Measurements from ENCODE around the gene ALDOB.

The ALDOB gene

DNA sequence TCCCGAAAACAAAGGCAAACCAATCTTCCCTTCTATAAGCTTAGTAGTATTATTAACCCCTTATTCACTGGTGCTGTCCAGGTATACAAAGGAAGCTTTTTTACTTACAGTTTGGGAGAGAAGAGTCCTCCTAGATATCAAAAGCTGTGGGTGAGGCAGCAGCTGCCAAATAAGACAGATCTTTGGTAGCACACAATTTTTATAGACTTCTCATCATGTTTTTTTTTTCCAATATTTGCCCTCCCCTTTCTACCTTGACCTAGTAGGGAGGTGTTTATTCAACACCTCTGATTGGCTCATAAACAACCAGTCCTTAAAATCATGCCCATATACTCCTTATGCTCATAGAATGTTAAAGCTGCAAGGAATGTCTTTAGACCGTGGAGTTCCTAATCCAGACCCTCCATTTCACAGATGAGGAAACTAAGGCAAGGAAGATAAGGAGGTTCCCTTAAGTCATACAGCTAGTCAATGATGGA is at the start of gene ALDOB:
Gene ALDOB, minus strand, starts transcription at position 174 of the 479 bp plus-strand sequence. CDS start 4,887 bp downstream, outside the sequence.
- DNase-seq (ENCODE audit: low read depth in 2 of 2) = no peak

DNA sequence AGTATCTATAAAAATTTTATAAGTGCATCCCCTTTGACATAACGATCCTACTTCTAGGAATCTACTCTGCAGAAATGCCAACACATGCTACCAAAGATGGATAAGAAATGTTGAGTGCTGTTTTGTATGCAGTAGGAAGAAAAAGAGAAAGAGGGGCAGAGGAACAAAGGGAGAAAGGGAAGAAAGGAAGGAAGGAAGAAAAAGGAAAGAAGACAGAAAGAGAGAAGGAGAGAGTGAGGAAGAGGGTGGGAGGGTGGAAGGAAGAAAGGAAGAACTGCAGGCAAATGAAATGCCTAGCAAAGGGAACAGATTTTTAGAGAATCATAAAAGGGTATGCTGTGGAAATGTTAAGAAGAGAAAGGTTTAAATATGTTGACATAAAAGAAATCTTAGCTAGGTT is 48.5 kb upstream of the ALDOB start:
- DNase-seq (ENCODE audit: low read depth in 2 of 2) = no peak

DNA sequence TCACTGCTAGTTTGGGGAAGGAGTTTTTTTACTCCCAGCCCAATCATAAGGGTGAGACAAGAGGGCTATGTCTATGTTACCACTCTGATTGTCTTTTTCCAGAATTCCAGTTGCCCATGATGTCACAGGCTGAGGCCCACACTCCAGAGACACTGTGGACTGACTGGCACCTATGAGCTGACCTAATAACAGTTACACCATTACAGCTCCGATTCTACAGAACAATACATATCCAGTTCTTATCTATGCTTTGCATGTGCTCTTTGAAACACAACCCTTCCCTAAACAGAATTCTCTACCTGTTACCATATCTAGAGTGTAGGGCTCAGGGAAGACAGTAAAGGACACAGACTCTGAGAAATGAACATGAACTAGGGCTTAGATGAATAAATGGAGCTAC is 45.7 kb upstream of the ALDOB start:
- DNase-seq (ENCODE audit: low read depth in 2 of 2) = no peak

DNA sequence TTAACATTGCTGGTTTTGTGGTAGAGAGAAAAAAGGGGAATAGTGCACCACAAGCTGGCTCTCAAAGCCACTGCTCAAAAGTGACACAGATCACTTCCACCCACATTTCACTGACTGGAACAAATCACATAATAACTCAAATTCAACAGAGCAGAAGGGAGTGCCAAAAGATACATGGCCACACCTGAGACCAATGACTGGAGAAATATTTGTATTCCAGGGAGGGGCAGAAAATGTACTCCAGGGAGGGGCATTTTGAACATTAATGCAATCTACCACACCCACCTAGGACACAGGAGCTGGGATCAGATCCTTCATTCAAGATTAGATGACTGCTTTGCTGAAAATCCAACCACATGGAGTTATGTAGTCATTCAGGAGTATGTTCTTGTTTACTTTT is 44.8 kb upstream of the ALDOB start:
- DNase-seq (ENCODE audit: low read depth in 2 of 2) = no peak

DNA sequence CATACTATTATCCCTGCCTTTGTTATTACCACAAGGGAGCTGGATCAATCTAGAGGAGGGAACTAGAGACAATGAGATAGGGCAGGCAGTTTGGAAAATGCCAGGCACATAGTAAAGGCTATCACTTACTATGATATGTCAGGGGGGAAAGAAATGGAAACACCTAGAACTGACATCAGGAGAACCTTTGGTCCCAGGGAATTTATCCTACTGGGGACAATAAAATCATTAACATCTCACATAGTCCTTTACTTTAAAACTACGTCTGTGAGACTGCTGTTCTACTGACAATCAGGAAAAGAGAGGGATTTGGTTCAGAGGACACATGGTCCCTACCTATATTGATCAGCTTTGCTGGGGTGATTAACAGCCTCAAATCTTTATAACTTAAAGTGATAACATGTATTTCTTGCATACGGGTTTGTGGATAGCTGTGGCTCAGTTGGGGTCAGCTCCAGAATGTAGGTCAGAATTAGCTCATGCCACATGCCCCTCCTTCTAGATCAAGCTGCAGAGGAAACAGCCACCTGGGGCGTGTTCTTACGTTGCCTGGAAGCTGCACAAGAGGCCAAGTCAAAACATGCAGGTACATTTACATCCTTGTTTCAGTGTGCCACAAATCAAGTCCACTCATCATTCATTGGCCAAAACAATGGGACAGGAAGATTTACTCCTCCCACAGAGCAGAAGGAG is 43.9 kb upstream of the ALDOB start:
- DNase-seq (ENCODE audit: low read depth in 2 of 2) = no peak

DNA sequence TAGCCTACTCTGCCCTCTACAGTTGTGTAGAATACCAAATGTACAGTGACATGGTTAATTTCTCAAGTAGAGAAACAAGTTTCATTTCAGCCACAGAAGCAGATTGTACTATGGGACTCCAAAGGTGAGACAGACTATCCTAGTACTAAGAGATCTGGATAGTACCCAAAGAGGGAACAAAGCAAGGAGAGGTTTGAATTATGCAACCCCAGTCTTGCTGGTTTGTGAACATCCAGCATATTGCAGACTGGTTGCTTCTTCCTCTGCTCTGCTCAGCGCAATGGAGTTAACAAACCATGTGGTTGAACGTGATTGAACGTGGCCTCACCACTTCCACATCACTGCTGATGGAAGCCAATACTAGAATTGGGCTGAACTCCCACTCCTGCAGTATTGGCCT is 43.3 kb upstream of the ALDOB start:
- DNase-seq (ENCODE audit: low read depth in 2 of 2) = no peak

DNA sequence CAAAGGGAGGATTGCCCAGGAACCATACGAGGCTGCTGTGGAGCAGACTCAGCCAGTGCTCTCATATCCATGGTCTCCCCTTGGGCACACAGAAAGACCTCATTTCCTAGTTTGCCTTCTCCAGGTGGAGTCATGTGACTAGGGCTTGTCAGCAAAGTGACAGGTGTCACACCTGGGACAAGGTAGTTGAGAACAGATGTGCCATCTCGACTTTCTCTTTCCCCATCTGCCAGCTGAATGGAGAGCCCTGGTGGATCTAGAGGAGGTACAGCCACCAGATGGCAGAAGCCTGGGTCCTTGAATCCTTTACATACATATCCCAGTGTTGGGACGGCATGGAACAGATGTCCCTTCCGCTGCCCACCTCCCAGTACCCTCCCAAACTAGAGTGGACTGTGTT is 42.9 kb upstream of the ALDOB start:
- DNase-seq (ENCODE audit: low read depth in 2 of 2) = no peak

DNA sequence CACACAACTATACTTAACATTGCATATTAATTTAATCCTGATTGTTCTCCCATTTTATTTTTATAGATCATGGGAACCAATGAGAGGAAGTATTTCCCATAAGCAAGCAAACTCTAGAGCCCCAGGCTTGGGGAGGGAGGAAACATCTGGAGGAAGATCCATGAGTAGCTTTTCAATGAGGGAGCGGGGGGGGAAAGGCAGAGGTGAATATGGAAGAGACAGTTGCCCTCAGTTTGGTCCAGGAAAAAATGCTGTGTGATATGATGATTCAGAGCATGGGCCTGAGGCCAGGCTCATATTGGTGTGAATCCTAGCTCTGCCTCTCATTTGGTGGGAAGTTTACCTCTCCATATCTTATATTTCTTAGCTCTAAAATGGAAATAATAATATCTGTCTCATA is 42.2 kb upstream of the ALDOB start:
- no peak for DNase-seq (ENCODE audit: low read depth in 2 of 2)

DNA sequence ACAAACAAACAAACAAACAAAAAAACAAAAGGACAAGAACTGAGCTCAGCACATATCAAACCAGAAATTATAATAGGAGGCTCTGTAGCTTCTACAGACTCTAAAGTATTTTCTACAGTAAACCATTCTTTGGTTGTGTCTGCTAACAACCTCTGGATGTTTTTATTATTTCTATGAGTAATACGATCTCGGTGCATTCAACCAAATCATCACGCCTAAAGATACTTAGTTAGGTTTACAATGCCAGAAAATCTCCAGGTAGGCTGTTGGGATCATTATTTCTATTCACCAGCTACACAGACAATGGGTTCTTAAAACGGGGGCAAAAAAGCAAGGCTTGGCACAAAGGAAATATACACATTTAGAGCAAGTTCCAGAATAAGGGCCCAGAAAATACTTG is 41.6 kb upstream of the ALDOB start:
- DNase-seq (ENCODE audit: low read depth in 2 of 2) = no peak

DNA sequence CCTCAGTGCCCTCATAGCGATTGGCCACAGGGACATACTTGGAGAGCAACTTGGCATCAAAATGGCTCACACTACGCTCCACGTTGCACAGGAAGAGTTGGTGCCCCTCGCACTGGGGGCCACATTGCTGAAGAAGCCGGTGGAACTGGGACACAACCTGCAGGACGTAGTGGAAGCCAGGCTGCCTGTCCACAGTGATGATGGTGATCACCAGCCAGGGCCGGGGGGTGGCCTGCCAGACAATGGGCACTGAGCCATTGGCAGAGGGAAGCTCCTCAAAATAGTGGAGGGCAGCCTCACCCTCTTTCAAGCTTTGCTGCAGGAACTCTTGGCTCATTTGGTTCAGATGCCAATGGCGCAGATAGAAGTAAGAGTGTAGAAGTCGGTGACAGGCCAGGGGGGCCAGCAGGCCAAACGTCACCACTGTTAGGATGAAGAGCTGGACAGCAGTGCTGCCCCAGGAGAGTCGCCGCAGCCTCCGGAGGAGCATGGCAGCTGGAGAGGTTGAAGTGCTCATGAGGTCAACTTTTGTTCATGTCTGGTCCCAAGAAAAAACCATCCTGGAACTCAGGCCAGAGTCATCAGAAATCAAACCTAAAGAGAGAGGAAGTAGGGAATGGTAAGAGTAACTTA is 41.1 kb upstream of the ALDOB start:
- DNase-seq (ENCODE audit: low read depth in 2 of 2) = no peak

DNA sequence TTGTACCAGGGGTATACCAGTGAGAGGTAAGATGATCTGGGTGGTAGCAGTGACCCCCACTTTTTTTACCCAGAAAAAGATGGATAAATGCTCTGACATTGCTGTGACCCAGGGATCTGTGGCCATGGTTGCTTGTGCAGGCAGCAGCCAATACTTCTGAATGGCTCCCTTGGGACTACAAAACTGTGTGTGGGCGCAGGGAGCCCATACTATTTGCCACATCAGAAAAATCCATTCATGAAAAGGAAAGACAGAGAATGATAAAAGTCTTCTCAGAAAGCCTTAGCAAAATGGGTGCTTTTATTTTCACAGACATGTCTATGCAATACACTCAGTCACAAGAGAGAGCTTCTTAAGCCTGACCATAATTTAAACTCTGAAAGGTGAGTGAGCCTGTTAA is 37.3 kb upstream of the ALDOB start:
- DNase-seq (ENCODE audit: low read depth in 2 of 2) = no peak

DNA sequence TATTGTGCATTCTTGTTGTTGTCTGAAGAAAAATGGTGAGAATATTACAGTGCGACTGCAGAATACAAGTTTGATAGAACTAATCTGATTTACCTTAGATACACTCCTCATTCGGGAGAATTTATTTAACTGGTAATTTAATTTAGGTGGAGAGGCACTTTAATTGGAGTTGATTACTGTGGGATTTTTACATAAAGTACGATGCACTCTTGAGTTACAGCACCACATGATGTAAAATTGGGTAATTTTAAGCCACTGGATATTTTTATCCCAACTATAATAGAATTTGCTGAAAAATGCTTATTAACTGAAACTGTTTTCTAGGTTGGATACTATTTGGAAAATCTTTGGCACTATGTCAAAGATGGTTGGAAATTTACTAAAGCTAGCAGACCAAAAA is 35.4 kb upstream of the ALDOB start:
- DNase-seq (ENCODE audit: low read depth in 2 of 2) = no peak

DNA sequence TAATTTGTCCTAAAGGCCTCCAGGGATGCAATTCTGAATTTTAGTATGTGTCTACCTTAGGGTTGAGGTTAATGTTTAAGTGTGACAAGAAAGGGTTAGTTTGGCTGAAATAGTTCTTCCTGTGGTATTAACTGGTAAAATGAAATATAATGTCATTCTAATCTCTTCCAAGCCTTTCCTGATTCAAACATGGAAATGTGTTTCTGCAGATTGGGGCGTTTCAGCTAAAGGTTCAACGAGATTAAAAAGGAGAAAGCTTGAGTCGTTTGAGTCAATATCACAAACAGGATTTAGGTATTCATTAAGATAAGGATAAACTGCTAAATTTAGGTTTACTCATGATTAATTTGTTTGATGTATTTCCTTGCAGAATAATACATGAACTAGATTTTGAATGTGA is 34.4 kb upstream of the ALDOB start:
- no peak for DNase-seq (ENCODE audit: low read depth in 2 of 2)

DNA sequence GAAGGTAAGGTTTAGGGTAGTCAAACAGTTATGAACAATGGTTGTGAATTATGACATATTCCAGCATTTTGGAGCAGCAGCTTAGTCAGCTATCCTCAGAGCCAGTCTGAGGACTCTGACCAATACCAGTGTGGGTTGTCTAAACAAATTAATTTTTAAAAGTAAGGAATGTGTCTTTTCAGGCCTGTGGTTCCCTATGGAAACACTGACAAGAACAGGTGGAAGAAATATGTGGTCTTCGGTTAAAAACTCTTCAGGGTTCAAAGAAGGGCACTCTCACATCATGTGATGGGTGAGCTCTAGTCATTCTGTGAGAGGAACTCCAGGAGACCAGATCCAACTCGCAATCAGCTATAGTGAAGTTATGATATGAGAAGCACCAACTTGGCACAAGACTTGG is 33.5 kb upstream of the ALDOB start:
- no peak for DNase-seq (ENCODE audit: low read depth in 2 of 2)

DNA sequence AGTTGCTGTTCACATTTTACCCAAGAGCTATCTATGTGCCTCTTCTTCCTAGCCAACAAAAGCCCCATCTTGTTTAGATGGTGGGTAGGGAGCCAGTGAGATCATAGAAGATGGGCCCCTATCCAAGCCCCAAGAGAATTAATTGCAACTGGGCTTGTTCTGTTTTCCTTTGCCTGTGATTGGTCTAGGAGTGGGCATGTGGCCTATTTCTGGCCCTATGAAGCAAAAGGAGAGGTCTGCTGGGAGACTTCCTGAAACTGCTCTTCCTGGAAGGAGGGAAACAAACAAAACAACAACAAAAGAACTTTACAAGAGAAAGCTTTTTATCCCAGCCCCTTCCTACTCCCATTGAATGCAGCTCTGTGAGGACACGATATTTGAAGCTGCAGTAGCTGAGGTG is 32.5 kb upstream of the ALDOB start:
- no peak for DNase-seq (ENCODE audit: low read depth in 2 of 2)

DNA sequence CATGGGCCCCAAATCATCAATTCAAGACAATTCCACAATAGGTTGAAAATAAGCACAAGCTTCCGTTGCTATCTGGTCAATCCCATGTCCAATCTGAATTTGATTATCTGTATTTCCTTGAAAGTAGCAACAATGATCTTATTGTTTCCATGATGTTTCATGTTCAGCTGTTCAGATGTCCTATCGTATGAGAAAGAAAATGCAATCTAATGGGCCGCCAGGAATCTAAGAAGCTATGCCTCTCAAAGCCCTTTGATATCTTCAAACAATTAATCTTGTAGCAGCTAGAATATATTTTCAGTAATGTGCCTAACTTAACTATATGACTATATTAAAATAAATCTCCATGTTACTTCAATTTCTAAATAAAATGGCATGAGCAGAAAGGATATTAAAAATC is 32.1 kb upstream of the ALDOB start:
- DNase-seq (ENCODE audit: low read depth in 2 of 2) = no peak

DNA sequence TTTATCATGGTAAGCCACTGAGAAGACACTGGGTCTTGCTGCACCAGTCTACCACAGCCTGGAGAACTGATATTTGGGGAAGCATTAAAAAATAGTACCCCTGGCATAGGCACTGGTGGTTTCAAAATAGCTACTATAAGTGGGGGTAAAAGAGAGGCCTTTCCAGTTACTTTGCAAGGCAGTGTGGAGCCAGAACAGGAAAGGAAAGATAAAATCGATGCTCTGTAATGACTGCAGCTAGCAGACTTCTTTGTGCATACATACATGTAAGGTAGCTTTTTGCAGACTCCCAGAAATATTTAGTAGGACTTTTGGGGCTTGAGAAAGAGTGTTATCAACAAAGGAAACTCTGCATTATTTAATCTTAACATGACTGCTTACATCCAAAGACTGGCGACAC is 31.3 kb upstream of the ALDOB start:
- DNase-seq (ENCODE audit: low read depth in 2 of 2) = no peak

DNA sequence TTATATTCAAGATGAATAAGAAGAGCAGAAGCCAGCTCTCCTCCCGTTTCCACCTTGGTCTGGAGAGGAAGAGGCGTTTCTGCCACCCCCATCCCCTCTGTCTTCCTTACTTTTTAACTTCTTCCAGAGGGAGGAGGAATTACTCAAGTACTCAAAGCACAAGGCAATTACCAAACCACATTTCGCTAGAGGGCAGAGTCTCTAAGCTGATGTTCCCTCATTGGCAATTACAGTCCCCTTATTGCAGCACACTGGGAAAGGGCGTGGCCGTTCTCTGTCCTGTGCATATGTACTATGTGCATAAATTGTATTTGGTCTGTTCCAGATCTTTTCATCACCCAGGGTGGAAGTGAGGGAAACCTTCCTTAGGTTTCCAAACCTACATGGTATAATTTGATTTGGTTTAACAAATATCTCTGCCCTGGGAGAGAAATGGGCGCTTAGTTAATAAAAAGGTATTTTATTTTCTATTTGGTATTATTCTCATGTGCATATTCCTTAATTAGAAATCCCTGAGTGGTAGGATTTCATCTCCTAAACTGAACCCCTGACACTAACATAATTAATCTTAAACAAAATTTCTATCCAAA is 29.8 kb upstream of the ALDOB start:
- no peak for DNase-seq (ENCODE audit: low read depth in 2 of 2)

DNA sequence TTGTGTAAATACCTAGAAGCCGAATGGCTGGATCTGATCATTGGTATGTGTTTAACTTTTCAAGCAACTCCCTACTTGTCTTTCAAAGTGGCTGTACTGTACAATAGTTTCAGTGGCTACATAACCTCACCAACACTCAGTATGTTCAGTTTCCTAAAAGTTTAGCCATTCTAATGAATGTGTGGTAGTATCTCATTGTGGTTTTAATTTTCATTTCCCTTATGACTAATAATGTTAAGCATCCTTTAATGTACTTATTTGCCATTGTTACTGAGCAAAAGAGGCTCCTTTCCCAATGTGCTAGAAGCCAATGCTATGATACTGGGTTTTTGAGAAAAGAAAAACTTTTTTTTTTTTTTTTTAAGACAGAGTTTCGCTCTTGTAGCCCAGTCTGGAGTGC is 27.8 kb upstream of the ALDOB start:
- peak in 1 of 2 experiments; percentile 36 for DNase-seq (ENCODE audit: low read depth in 2 of 2)

DNA sequence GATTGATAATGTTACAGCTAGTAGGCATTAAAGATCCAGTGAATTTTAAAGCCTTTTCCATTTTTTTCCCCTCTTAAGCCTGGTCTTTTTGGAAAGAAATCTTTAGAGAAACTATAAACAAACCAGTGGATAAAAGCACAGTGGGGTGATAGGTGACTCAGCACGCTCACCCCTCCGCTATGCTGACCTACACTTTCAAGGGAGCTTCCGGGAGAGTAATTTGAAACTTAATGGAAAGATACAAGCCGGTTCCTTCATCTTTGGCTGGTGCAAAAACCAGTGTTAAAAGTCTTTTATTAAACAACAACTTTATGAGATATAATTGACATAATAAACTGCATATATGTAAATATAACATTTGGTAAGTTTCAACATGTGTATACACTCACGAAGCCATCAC is 27.0 kb upstream of the ALDOB start:
- no peak for DNase-seq (ENCODE audit: low read depth in 2 of 2)

DNA sequence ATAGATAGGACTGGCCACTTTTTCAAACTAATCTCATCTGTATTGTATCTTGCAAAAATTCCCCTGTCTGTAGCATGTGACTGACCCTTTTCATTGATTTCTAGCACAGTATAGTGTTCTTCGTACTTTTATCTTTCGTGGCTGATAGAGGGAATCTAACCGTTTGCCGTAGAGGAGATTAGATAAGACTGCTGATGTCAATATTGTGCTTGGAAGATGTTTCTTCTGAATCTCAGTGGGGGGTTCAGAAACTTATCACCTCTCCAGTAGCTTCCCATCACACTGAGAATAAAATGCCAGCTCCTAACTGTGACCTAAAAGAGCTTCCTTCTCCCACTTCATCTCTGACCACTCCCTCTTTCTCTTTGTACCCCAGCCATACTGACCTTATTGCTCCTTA is 25.4 kb upstream of the ALDOB start:
- DNase-seq (ENCODE audit: low read depth in 2 of 2) = no peak

DNA sequence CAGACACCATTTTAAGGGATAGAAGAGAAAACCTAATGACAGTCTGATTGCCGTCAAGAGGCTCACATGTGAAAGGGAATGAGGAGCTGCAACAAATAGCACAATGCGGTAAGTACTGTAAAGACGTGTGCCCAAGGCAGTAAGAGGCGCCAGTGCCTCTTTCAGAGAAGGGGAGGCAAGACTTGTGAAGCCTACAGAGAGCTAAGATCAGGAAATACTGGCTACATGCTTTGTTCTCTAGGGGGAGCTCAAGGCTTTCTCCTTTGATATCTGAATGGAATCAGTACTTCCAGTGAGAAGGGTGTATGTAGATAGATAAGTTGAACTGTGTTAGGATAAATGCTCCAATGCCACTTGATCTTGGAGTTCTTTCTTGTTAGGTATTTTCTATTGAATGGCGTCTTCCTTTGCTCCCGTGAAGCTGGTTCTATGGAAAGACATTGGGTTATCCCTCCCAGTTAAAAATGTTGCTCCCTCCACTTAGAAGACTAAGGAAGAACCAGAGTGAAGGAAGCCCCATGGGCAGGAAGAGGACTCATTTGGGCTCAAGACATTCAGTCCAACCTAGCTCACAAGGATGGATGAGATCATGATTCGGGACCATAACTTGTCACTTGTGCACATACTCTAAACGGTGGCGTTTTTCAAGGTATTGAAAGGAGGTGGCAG is 23.5 kb upstream of the ALDOB start:
- DNase-seq (ENCODE audit: low read depth in 2 of 2) = peak; percentile 47 to 57

DNA sequence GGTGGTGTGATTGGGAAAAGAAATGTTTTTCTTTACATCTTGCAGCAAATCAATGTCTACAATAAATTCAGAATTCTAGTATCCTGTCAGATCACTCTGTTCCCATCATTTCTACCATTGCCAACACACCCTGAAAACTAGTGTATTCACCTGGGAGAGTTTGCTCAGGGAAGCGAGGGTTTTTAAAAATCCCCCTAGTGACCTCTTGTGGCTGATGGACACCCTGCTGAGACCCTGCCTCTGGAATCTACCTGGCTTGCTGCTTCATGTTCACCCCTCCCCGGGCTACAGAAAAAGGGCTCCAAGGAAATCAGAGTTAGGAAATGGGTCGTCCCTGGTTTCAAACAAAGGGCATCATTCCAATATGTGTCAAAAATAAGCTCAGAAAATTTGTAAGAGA is 21.4 kb upstream of the ALDOB start:
- DNase-seq (ENCODE audit: low read depth in 2 of 2) = no peak

Data from fibroblast of skin of left biceps (primary cell).